Kidney capillary endothelial cell (primary cell): ENCODE data around the gene RASGEF1B.

Experiments used
- DNase-seq: peaks from one replicate; pipeline ENCODE4 v3.0.0-alpha.2; 2018; ENCODE audit warnings: low spot score

RASGEF1B gene

DNA sequence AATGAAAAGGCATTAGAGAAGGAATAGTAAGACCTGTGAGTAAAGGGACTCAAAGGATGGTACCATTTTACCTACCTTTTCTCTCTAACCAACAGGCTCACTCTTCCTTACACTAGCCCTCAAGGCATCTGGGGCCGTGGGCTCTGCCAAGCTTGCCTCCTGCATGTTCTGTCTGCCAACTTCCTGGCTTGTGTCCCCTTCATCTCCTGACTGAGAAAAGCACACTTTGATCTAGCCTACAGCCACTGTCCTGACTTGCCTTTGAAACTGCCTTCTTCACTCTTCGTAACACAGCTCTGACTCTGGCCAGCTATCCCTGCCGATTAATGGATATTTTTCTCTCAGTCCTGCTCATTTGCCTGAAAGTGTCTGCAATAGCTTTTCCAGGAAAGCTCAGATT lies 76.5 kb downstream of the RASGEF1B start:
- no peak for DNase-seq

DNA sequence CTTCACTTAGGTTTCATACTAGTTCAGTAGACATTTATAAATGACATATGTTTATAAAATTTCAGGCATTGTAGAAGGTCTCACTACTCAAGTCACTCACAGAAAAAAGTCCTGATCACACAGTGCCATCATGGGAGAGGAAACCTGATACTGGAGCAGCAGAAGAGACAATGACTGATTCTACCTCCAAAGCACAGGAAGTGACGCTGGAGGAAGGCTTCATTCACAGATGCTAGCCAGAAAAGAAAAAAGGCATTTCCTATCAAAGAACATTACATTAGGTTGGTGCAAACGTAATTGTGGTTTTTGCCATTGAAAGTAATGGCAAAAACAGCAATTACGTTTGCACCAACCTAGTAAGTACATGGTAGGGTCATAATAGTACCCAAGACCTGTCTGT lies 79.5 kb downstream of the RASGEF1B start:
- DNase-seq: no peak

DNA sequence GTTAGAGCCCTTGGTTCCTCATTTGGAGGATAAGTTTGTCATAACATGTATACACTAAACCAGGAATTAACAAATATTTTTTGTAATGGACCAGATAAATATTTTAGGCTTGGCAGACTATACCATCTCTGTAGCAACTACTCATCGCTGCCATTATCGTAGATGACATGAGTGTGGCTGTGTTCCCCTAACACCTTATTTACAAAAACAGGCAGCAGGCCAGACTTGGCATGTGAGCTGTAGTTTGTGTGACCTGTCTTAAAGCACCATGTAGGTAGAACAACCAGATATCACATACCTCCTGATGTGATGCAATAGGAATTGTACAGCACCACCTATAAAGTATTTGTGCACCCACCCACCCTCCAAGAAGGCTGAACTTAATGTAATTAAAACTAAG lies 82.0 kb downstream of the RASGEF1B start:
- DNase-seq: no peak

DNA sequence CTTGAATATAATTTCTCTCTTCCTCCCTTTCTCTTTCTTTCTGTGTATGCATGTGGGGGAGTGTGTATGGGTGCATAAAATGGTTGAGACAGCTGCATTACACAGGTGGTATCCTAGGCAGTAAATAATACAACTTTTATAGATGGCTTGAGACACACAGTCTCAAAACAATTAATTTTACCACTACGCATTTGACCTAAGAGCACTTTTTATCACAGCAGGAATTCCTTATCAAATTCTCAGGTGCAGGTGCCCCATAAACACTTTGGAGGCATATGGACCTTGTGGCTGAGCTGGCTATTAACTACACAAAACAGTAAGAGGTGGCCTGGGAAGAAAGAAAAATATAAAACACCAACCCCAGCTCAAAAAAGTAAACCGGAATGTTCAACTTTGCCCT lies 91.3 kb downstream of the RASGEF1B start:
- no peak for DNase-seq

- no peak for DNase-seq
Observed at GRCh38 chr4:81378386-81378785, 93.3 kb downstream of the RASGEF1B start.

DNA sequence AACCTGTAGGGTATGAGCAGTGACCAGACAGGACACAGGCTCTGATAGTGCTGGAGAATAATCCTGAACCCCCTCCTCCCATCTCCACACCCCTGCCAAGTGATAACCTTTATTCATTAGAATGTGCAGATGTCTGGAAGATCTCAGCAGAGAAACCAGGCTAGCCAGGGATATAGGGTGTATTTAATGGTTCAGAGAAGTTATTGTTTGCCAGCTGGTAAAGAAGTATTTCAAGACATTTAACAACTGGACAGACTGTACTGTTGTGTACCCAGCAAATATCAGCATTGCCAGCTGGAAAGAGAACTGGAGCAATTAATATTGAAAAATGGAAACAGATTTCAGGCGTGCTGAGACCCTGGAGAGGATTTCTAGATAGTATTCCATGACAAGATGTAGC lies 94.5 kb downstream of the RASGEF1B start:
- no peak for DNase-seq

GRCh38 chr4:81376720-81377119 lies 95.0 kb downstream of the RASGEF1B start:
- no peak for DNase-seq
